Astrocyte (in vitro differentiated cells and primary cell): ENCODE measurements around the gene COL2A1. TPM values are rescaled to one million over a fixed set of nuclear protein-coding genes. Genes with fewer than 3 reads are reported as not detected.

Experiments
- DNase-seq: peaks from one replicate; pipeline ENCODE4 v3.0.0-alpha.2; 2010; ENCODE audit warnings: low read depth
- FAIRE-seq: peaks from 2 replicates; lab custom pipeline; 2011; peaks lifted over from hg19 to GRCh38; lab: Jason Lieb, UNC
- H2AFZ ChIP-seq: 2 replicates; pipeline ENCODE4 v1.6.0; 2012; ENCODE audit warnings: low read depth, low read length, inconsistent platforms
- H3K27ac ChIP-seq: 2 replicates; pipeline ENCODE4 v1.5.1; 2011; ENCODE audit warnings: low read depth, low read length, inconsistent platforms
- H3K27me3 ChIP-seq: 2 replicates; pipeline ENCODE4 v1.6.0; 2011; ENCODE audit warnings: low read length, inconsistent platforms; ENCODE audit not compliant: insufficient read depth
- H3K36me3 ChIP-seq: 2 replicates; pipeline ENCODE4 v1.5.1; 2011; ENCODE audit warnings: low read length, inconsistent platforms; ENCODE audit not compliant: insufficient read depth
- H3K4me1 ChIP-seq: 2 replicates; pipeline ENCODE4 v1.5.1; 2011; ENCODE audit warnings: low read length, inconsistent platforms; ENCODE audit not compliant: insufficient read depth
- H3K4me2 ChIP-seq: 2 replicates; pipeline ENCODE4 v1.6.0; 2012; ENCODE audit warnings: low read length, inconsistent platforms
- H3K4me3 ChIP-seq: 2 replicates; pipeline ENCODE4 v1.5.1; 2011; ENCODE audit warnings: low read depth, mild to moderate bottlenecking, low read length, inconsistent platforms; ENCODE audit not compliant: insufficient read depth
- H3K79me2 ChIP-seq: 2 replicates; pipeline ENCODE4 v1.6.0; 2012; ENCODE audit warnings: mild to moderate bottlenecking, low read length, inconsistent platforms; ENCODE audit not compliant: insufficient read depth
- H3K9ac ChIP-seq: 2 replicates; pipeline ENCODE4 v1.6.0; 2012; ENCODE audit warnings: mild to moderate bottlenecking, low read length, inconsistent platforms
- H3K9me3 ChIP-seq: 2 replicates; pipeline ENCODE4 v1.5.1; 2012; ENCODE audit warnings: low read depth, mild to moderate bottlenecking, low read length, inconsistent platforms; ENCODE audit not compliant: insufficient read depth
- H4K20me1 ChIP-seq: 2 replicates; pipeline ENCODE4 v1.6.0; 2012; ENCODE audit warnings: low read length, inconsistent platforms; ENCODE audit not compliant: insufficient read depth
- H3K27ac Mint-ChIP-seq: one replicate; pipeline ENCODE4 v1.8.0; 2021; ENCODE audit warnings: mild to moderate bottlenecking, mixed read lengths; ENCODE audit not compliant: unreplicated experiment
- H3K27me3 Mint-ChIP-seq: one replicate; pipeline ENCODE4 v1.8.0; 2021; ENCODE audit warnings: low read depth, mixed read lengths; ENCODE audit not compliant: unreplicated experiment
- H3K36me3 Mint-ChIP-seq: one replicate; pipeline ENCODE4 v1.8.0; 2021; ENCODE audit warnings: low read depth, mixed read lengths; ENCODE audit not compliant: unreplicated experiment
- H3K4me1 Mint-ChIP-seq: one replicate; pipeline ENCODE4 v1.8.0; 2021; ENCODE audit warnings: low read depth, mixed read lengths; ENCODE audit not compliant: unreplicated experiment
- H3K4me3 Mint-ChIP-seq: one replicate; pipeline ENCODE4 v1.8.0; 2021; ENCODE audit warnings: mild to moderate bottlenecking, moderate library complexity, mixed read lengths; ENCODE audit not compliant: unreplicated experiment
- H3K9me3 Mint-ChIP-seq: one replicate; pipeline ENCODE4 v1.8.0; 2021; ENCODE audit warnings: mild to moderate bottlenecking, mixed read lengths; ENCODE audit not compliant: unreplicated experiment
- EZH2 ChIP-seq: IDR thresholded peaks from 2 replicates; pipeline ENCODE4 v1.6.1; 2012; ENCODE audit warnings: mild to moderate bottlenecking, low read length, inconsistent platforms; ENCODE audit not compliant: insufficient read depth
- total RNA-seq: library from RNA; stranded (reverse); gene quantifications from 2 replicates; pipeline ENCODE4 v1.2.1, GENCODE V29; 2021
- TF ChIP-seq, protein P1 (sequence below): IDR thresholded peaks from 2 replicates; pipeline ENCODE4 v1.5.1; 2011; ENCODE audit warnings: low read depth, mild to moderate bottlenecking, inconsistent platforms, low read length, moderate library complexity; ENCODE audit not compliant: insufficient read depth

COL2A1 gene
- total RNA-seq, 1 donor from 2014 or later = 20.3 TPM

DNA sequence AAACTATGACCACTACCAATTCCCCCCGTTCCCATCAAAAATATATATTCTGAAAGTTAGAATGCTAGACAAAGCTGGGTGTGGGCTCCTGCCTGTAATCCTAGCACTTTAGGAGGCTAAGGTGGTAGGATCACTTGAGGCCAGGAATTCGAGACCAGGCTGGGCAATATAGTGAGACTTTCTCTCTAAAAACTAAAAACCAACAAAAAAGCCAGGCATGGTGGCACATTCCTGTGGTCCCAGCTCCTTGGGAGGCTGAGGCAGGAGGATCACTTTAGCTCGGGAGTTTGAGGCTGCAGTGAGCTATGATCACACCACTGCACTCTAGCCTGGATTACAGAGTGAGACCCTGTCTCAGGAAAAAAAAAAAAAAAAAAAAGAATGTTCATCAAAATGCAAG is 48.8 kb upstream of the COL2A1 start:
- Histone ChIP-seq H3K36me3 (peaks cover 4% of the 10 kb centered on the region), H3K9ac (no peak overlapping the region), H3K27ac (no peak overlapping the region), H3K27me3 (no peaks in the 10 kb centered on the region), H2AFZ (no peak overlapping the region), H3K4me2 (no peak overlapping the region), H3K79me2 (no peaks in the 10 kb centered on the region), H4K20me1 (no peaks in the 10 kb centered on the region), H3K9me3 (no peaks in the 10 kb centered on the region), H3K4me1 (no peaks in the 10 kb centered on the region), H3K4me3 (no peak overlapping the region)
- TF ChIP-seq, protein P1, sequence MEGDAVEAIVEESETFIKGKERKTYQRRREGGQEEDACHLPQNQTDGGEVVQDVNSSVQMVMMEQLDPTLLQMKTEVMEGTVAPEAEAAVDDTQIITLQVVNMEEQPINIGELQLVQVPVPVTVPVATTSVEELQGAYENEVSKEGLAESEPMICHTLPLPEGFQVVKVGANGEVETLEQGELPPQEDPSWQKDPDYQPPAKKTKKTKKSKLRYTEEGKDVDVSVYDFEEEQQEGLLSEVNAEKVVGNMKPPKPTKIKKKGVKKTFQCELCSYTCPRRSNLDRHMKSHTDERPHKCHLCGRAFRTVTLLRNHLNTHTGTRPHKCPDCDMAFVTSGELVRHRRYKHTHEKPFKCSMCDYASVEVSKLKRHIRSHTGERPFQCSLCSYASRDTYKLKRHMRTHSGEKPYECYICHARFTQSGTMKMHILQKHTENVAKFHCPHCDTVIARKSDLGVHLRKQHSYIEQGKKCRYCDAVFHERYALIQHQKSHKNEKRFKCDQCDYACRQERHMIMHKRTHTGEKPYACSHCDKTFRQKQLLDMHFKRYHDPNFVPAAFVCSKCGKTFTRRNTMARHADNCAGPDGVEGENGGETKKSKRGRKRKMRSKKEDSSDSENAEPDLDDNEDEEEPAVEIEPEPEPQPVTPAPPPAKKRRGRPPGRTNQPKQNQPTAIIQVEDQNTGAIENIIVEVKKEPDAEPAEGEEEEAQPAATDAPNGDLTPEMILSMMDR = no peak
- TF ChIP-seq EZH2 = no peak
- no peaks in the 10 kb centered on the region for H3K27me3 Mint-ChIP-seq
- H3K4me3 Mint-ChIP-seq = no peak overlapping the region
- FAIRE-seq (no peak), DNase-seq (no peak)
- H3K4me1 Mint-ChIP-seq = no peaks in the 10 kb centered on the region
- H3K36me3 Mint-ChIP-seq = peaks cover 6% of the 10 kb centered on the region
- H3K27ac Mint-ChIP-seq = no peak overlapping the region
- no peaks in the 10 kb centered on the region for H3K9me3 Mint-ChIP-seq

DNA sequence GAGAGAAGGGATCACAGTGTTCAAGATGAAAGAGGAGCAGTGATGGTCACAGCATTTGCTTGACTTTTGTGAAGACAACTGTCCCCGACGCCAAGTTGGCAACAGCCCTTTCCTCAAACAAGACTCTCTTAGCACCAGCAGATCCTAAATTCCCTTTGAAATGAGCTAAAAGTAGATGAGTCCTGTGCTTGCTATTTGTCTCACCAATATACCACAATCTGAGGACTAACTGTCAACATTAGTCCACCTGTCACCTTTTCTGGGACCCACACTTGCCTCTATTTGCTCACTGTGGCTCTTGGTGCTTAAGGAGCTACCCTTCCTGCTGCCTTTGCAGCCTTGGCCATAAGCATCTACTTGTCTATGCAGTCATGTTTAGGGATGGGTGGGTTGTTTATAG is 47.4 kb upstream of the COL2A1 start:
- no peak for FAIRE-seq
- H3K27ac Mint-ChIP-seq = no peak overlapping the region

DNA sequence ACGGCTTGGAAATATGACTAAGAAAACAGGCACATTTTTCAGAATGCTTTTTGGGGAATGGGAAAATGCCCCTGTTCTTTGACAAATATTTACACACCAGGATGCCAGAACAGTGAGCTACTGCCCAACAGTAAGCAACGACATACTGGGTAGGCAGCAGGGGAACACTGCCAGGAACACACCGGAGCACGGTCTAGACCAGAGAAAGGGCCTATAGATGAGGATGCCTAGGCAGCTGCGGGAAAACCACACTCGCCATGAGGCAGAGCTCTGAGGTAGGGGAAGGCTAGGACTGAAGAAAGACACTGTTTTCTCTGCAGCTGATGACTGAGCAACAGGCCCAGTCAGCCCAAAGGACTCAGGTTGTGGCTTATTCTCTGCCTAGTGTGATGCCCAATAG is 45.9 kb upstream of the COL2A1 start:
- Mint-ChIP-seq H3K4me1 (no peaks in the 10 kb centered on the region), H3K36me3 (peaks cover 11% of the 10 kb centered on the region), H3K9me3 (no peaks in the 10 kb centered on the region), H3K27me3 (no peaks in the 10 kb centered on the region), H3K27ac (no peak overlapping the region), H3K4me3 (no peak overlapping the region)
- Histone ChIP-seq H3K4me3 (no peak overlapping the region), H2AFZ (no peak overlapping the region), H3K27ac (no peak overlapping the region), H3K27me3 (no peaks in the 10 kb centered on the region), H3K9me3 (no peaks in the 10 kb centered on the region), H3K4me1 (no peaks in the 10 kb centered on the region), H4K20me1 (no peaks in the 10 kb centered on the region), H3K79me2 (no peaks in the 10 kb centered on the region), H3K4me2 (no peak overlapping the region), H3K9ac (no peak overlapping the region), H3K36me3 (peaks cover 13% of the 10 kb centered on the region)
- FAIRE-seq (no peak), DNase-seq (no peak)
- no peak for TF ChIP-seq EZH2
- TF ChIP-seq, protein P1 = no peak

More for the DNA sequence above, 47.4 kb upstream of the COL2A1 start:
- Histone ChIP-seq H3K4me2 (no peak overlapping the region), H3K36me3 (peaks cover 8% of the 10 kb centered on the region), H3K9ac (no peak overlapping the region), H2AFZ (no peak overlapping the region), H3K27me3 (no peaks in the 10 kb centered on the region), H3K4me1 (no peaks in the 10 kb centered on the region), H4K20me1 (no peaks in the 10 kb centered on the region), H3K27ac (no peak overlapping the region), H3K9me3 (no peaks in the 10 kb centered on the region), H3K79me2 (no peaks in the 10 kb centered on the region), H3K4me3 (no peak overlapping the region)
- Mint-ChIP-seq H3K36me3 (peaks cover 6% of the 10 kb centered on the region), H3K27me3 (no peaks in the 10 kb centered on the region), H3K9me3 (no peaks in the 10 kb centered on the region), H3K4me1 (no peaks in the 10 kb centered on the region), H3K4me3 (no peak overlapping the region)
- TF ChIP-seq EZH2 = no peak
- TF ChIP-seq, protein P1 = no peak
- DNase-seq = no peak
